Activated CD4-positive, alpha-beta T cell treated with anti-CD3 and anti-CD28 coated beads for 24 hours (primary cell): Measurements from ENCODE around the gene OR4K2.
"Not testable (repeated sequence)": the region's sequence is repeated elsewhere in the genome, so short reads cannot be mapped to it uniquely, and the experiment has no call there.

ENCODE experiments used
- DNase-seq, 2 donors: peaks; one replicate each; pipeline ENCODE4 v3.0.0-alpha.2; 2020; ENCODE audit warnings: low read depth in 2 of 2

Gene OR4K2

GRCh38 chr14:19874842-19875241, at the start of gene OR4K2:
Gene OR4K2, plus strand, starts transcription at chr14:19875142. Its CDS starts 1,126 bp downstream, at chr14:19876268.
- no peak for DNase-seq

GRCh38 chr14:19827626-19828244, 47.2 kb upstream of the OR4K2 start:
- not testable (repeated sequence) for DNase-seq

- no peak for DNase-seq
Observed at GRCh38 chr14:19828314-19828713, 46.6 kb upstream of the OR4K2 start.

- not testable (repeated sequence) for DNase-seq
Observed at GRCh38 chr14:19834203-19834848, 40.6 kb upstream of the OR4K2 start.

- no peak for DNase-seq
Observed at GRCh38 chr14:19838433-19838832, 36.5 kb upstream of the OR4K2 start.

- DNase-seq, result no peak
Observed at GRCh38 chr14:19851365-19851764, 23.6 kb upstream of the OR4K2 start.

GRCh38 chr14:19866061-19866669, 8.8 kb upstream of the OR4K2 start:
- DNase-seq, result not testable (repeated sequence)

GRCh38 chr14:19873178-19873577, 1.8 kb upstream of the OR4K2 start:
- no peak for DNase-seq

- DNase-seq, result no peak
Observed at GRCh38 chr14:19878029-19878642, 3.2 kb downstream of the OR4K2 start.

- no peak for DNase-seq
Observed at GRCh38 chr14:19895282-19895681, 20.3 kb downstream of the OR4K2 start.

- DNase-seq, result no peak
Observed at GRCh38 chr14:19900999-19901398, 26.1 kb downstream of the OR4K2 start.

GRCh38 chr14:19902409-19902808, 27.5 kb downstream of the OR4K2 start:
- no peak for DNase-seq

- DNase-seq, result no peak
Observed at GRCh38 chr14:19906665-19907064, 31.7 kb downstream of the OR4K2 start.

- no peak for DNase-seq
Observed at GRCh38 chr14:19911114-19911513, 36.2 kb downstream of the OR4K2 start.

GRCh38 chr14:19917243-19917642, 42.3 kb downstream of the OR4K2 start:
- DNase-seq, result no peak

- no peak for DNase-seq
Observed at GRCh38 chr14:19917955-19918518, 43.1 kb downstream of the OR4K2 start.

GRCh38 chr14:19918553-19919264, 43.8 kb downstream of the OR4K2 start:
- DNase-seq, result no peak

- DNase-seq, result no peak
Observed at GRCh38 chr14:19920021-19920657, 45.2 kb downstream of the OR4K2 start, which contains the start of gene OR4K5. Gene OR4K5, plus strand, starts transcription at chr14:19920607. Its CDS starts 0 bp downstream, at chr14:19920607.

GRCh38 chr14:19930617-19931016, 55.7 kb downstream of the OR4K2 start, which contains the start of gene OR4K1:
Gene OR4K1, plus strand, starts transcription at chr14:19930917. Its CDS starts 4,750 bp downstream, at chr14:19935667.
- DNase-seq, result no peak
